Activated gamma-delta T cell treated with anti-CD3 and anti-CD28 coated beads, Interleukin-2, amount 50 U/mL, for 16 hours (primary cell): ENCODE measurements around the gene TBC1D22A.
"Not testable (repeated sequence)": the region's sequence is repeated elsewhere in the genome, so short reads cannot be mapped to it uniquely, and the experiment has no call there.

Source experiments
- DNase-seq: peaks from one replicate; pipeline ENCODE4 v3.0.0-alpha.2; 2020; ENCODE audit warnings: low read depth

Gene TBC1D22A

DNA sequence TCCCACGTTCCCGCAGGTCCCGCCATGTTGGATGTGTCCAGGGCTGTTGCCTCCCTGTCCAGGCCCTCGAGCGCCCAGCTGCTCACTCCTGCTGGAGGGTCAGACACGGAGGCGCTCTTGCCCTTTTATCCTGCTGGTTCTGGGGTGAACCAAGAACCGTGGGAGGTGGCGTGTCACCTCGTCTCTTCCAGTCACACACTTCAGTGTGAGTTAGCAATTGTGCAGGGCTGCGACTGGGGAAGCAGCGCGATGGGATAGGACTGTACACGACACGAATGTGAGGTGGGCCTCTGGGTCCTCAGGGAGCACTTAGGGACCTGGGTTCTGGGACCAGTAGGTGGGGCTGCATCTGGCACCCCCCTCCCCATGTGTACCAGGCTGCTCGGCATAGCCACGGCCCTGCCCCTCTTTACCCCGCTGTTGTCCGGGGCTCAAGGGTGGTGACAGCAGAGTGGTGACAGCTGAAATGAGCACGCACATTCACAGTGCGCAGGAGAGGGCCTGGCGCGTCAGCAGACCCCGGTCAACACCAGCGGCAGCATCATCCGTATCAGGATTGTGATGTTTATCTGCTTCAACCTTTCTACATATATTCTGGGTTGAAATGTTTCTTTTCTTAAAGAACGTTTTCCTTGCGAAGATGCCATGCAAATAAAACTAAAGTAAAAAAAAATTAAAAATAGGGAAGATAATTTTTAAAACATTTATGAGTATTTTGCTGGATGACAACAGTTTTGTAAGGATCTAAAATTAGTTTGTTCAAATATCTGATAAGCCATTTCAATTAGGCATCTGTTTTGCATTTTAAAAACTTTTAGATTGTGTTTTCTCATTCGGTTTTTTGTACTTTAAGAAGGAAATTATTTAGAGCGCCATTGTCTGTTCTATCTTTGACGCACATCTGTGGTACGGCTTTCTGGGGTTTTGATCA, 210.7 kb downstream of the TBC1D22A start:
- no peak for DNase-seq

DNA sequence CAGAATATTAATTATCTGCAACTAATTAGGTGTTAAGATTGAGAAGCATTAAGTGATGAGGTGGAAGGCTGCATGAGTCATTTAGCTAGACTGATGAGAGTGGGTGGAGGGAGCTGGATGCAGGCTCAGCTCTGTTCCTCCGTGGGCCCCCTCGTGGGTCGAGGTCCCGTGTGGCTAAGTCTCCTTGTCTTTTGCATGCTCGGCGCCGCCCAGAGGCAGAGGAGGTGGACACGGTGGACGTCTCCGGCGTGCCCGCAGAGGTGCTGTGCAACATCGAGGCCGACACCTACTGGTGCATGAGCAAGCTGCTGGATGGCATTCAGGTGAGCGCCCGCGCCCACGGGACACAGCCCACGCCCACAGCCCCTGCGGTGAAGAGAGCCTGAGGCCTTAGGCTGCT, 211.6 kb downstream of the TBC1D22A start:
- DNase-seq = no peak

DNA sequence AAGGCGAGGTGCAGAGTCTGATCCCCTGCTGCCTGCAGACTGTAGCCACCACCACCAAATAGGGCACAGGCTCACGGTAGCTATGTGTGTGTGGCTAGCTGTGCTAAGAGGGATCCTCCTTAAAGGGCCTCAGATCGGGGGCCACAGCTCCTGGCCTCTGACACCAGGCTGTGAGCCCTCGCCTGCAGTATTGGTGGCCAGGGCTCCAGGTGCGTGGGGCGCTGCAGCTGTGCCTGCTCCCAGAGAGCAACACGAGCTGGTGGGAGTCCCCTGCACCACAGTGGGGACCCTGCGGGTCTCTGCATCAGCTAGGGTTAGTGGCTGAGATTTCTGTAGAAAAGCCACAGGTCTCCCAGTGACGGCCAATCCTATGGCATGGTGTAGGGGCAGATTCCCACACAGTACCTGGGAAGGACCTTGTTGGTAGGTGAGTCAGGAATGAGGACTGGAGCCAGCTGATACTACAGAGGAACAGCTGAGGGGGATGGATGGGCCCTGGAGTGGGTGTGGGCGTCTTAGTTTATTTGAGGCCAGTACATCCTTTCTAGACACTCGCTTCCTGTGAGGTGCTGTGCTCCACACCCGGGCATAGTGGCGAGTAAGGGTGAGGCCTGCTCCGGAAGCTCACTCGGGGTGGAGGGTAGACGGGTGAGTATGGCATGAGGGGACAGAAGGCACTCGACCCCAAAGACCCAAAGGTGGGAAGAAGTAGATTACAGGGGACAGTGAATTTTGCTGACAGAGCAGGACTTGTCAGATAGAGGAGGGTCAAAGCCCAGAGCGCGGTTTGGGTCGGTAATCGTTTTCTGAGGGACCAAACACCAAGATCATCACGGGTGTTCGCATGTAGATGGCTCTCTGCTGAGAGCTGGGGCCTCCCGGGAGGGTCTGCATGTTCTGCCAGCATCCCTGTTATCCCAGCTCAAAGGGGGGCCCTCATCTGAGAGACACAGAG, 212.5 kb downstream of the TBC1D22A start:
- DNase-seq = no peak

DNA sequence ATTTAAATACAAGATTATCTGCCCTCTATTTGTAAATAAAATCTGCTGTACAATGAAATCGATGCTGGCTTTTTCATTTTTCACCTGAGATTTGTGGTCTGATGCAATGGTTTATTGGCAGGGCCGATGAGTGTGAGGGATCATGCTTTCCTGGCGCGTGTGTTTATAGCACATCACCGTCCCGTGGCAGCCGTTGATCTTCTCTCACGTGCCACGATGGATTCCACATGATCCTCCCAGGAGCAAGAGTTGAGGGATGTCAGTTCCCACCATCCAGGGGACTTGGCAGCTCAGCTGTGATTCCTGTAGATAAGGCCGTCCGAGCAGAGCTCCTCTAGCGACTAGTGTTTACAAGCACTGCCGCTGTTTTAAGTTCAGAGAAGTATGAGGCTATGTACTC, 213.7 kb downstream of the TBC1D22A start:
- no peak for DNase-seq

DNA sequence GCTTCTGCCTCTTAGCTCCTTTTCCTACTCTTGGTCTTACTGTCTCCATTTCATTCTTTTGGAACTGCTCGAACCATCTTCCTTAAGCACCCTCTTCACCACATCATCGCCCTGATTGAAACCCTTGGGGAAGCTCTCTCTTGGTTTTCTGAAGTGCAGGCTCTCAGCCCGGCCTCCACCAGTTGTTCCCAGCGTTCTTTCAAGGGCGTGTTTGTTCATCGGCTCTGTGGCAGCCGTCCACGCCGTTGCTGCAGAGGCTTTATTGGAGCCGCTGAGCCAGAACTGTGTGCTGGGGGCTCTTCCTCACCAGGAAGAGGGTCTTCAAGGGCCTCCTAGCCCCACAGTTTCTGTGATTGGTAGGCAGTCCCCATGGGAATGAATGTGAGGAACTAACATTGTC, 214.1 kb downstream of the TBC1D22A start:
- no peak for DNase-seq

DNA sequence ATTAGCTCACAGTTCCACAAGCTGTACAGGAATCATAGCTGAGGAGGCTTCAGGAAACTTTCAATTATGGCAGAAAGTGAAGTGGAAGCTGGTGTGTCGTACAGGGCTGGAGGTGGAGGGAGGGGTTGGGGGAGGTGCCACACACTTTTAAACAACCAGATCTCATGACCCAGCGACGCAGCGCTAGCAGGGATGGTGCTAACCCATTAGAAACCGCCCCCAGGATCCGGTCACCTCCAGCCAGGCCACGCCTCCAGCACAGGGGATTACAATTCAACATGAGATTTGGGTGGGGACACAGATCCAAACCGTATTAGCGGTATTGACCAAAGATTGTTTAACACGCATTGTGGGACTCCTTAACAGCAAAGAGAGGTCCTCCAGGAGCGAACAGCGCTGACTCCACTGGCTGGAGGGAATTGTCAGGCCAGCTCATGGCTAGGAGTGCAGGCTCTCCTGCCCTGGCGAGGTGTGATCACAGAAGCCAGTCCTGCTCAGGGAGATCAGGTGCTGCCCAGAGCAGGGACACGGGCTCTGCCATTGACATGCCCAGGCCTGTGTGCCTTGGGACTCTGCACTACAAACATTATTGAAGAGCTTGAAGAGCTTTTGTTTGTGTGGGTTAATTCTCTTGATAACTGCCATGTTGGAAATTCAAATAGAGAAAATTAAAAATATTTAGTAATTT, 215.3 kb downstream of the TBC1D22A start:
- DNase-seq = no peak

DNA sequence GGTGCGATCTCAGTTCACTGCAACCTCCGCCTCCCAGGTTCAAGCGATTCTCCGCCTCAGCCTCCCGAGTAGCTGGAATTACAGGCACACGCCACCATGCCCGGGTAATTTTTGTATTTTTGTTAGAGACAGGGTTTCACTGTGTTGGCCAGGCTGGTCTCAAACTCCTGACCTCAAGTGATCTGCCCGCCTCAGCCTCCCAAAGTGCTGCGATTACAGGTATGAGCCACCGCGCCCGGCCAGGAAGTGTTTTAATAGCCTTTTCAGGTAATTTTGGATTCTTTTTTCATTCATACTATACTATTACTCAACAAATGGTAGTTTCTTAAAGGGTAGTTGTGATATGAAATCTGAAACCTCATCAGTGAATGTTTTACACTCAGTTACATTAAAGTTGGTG, 216.2 kb downstream of the TBC1D22A start:
- not testable (repeated sequence) for DNase-seq

DNA sequence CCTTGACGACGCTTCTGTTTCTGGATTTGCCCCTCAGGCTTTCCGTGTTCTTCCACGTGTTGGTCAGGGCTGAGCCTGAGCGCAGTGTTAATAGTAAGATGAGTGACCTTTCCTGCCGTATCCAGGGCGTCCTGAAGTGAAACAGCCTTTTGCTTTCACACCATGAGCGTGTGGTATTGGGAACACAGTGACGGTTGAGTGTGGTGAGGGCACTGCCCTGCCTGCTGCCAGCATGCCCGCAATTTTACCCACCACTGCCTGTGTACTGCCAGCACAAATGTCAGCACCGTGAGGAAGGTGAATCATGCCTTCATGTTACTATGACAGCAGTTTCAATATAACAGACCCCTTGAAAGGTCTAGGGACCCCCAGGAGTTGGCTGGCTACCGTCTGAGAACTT, 217.1 kb downstream of the TBC1D22A start:
- no peak for DNase-seq

DNA sequence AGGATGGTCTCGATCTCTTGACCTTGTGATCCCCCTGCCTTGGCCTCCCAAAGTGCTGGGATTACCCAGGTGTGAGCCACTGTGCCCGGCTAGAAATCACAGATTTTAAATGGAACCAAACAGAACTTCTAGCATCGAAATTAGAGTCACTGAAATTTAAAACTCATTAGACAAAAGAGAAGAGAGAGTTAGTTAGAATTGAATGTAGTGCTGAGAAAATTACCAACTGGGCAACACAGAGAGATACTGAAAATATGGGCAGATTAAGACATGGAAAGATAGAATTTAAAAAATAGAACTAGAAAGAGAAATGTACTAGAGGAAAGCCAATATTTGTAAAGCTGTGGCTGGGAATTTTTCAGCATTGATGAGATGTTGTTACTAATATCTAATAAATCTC, 217.9 kb downstream of the TBC1D22A start:
- no peak for DNase-seq

DNA sequence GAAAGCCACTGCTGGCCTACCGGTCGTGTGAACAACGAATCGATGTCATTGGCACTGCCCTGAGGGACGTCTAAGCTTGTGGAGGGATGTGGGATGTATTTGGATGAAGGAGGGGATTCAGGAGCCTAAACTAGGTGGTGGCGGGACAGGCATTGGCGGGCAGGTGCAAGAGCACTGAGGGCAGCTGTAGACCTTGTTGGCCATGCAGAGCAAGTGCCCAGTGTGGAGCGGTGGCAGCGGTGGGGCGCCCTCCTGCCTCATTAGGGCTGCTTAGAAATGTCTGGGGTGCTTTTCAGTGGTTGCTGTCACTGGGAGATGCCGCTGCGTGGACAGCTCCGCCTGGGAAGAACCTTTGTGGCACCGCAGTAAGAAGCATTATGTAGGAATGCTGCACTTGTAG, 220.2 kb downstream of the TBC1D22A start:
- DNase-seq = no peak

DNA sequence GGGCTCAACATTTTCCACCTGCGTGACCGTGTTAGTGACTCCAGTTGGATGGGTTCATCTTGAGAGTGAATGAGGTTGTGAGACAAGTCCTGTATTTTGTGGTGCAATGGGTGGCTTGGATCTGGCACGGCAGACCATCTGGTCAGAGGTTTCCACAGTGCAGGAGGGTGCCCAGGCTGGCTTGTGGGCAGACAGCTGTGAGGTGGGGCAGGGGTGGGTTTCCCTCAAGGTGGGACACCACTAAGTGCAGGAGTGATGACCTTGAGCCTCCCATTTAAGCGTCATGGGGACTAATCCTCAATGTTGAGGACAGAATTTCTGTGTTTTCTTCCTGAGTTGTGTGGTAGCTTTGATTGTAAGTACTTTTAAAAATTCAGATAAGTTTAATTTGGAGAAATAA, 220.6 kb downstream of the TBC1D22A start:
- DNase-seq = no peak

DNA sequence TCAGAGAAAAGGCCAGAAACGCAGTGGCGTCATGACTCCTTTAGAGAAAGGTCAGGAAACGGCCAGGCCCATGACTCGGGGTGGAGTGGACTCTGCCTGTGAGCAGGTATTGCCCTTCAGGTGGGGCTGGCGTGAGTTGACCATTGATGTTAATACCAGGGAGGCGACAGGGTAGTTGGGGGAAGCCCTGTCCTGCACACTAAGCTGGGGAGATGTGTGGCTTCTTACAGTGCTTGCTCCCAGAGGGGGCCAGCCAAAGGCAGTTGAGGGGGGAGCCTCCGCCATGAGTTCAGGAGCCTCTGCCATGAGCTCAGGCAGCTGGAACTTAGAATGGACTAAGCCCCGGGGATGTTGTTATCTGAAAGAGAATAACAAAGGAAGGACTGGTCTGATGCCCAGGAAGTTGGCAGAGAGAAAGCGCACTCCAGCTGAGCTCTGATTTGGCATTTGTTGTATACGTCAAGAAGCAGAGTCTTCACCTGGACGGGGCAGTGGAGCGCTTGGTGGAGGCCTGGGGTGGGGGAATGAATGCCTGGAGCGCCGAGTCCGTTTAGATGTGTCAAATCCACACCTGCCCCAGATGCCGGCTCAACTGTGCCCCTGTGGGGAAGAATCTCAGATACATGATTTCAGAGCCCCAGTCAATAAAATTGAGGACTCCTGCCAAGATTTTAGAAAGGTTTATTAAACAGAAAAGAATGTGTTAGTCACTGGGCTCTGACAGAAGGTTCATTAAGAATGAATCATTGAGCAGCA, 222.5 kb downstream of the TBC1D22A start:
- DNase-seq = no peak

DNA sequence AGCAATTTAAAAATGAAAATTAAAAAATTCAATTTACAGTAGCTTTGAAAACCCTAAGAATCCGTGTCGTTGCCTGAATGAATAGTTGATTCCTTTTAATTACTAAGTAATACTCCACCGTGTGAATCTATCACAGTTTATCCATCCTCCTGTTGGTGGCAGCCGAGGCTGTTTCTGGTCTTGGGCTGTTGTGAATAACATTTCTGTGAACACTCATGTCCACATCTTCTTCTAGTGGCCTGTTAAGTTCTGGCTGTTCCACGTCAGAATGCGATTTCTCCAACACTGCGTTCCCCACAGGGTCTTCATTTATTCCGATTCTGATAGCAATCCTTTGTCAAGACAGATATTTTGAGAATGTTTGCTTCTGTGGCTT, 223.0 kb downstream of the TBC1D22A start:
- no peak for DNase-seq

DNA sequence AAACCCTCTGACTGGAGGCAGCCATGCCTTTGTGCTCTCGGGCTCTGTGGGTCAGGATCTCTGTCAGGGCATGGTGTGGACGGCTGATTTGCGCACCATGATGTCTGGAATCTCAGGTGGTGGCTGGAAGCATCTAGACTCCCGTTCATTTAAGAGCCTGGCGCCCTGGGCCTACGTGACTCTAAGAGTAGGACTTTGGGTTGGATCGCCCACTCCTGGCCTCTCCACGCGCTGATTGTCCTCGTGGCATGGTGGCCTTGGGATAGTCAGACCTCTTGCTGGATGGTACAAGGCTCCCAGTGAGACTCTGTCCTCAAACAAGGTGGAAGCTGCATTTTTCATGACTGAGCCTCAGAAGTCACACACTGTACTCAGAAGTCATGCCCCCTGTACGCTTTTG, 224.3 kb downstream of the TBC1D22A start:
- DNase-seq = no peak

DNA sequence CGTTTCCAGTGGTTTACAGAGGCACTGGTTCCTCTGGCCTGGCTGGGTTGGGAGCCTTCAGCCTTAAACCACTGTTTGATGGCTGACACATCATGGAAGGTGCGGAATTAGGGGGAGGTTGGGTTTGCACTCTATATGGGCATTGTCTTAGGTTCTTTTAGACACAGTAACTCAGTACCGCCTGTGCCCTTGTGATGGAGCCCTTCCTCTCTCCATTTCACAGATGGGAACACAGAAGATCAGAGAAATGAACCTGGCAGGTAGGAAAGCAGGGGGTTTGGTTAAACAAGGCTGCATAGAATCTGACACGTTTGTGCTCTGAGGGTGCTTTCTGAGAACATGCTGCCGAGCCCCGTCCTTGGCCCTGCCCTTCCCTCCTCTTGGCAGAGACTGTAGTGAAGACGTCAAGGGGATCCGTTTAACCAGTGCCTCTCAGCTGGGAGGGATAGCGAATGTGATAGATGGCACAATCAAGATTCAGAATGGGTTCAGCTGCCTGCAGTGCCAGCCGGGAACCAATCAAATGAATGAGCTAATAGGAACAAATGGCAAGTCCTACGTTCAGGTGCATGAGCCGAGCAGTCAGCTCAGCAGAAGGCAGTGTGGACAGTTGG, 228.6 kb downstream of the TBC1D22A start:
- DNase-seq = no peak

DNA sequence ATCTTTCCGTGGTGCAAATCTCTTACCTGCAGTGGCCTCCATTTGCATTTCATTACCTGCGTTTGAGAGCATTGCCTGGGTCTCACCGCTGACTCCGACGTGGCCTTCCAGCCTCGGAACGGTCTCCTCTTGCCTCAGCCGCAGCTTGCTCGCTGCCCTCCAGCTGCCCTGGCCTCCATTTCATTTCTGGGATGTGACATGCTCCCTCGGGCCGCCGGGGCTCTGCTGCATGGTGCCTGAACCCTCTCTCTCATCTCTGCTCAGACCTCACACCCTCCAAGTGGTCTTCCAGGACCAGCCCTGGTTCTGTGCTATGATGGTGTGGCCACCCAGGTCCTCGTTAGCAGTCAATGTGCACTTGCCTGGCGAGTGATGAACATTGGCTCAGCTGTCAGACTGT, 229.2 kb downstream of the TBC1D22A start:
- no peak for DNase-seq

DNA sequence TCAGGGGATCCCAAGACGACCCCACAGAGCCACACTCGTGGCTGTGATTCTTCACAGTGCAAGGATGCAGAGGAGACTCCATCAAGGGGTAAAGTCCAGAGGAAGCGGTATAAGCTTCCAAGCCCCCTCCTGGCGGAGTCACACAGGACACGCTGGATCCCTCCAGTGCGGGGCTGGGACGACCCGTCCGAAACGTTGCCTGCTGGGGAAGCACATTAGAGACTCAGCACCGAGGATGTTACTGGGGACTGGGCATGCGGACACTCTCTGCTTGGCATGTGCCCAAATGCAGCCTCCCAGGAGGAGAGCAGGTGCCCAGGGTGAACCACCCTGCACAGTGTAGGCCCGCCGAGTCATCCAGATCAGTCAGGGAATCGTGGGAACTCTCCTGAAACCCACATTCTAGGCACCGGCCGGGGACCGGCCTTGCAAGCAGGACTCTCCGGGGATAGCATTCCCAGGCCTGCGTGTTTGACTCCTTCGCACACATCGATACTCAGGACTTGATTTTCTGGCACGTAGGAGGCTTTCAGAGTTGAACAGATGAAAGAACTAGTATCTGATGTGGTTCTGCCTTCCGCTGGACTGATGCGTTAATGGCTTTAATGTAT, 229.8 kb downstream of the TBC1D22A start:
- no peak for DNase-seq

DNA sequence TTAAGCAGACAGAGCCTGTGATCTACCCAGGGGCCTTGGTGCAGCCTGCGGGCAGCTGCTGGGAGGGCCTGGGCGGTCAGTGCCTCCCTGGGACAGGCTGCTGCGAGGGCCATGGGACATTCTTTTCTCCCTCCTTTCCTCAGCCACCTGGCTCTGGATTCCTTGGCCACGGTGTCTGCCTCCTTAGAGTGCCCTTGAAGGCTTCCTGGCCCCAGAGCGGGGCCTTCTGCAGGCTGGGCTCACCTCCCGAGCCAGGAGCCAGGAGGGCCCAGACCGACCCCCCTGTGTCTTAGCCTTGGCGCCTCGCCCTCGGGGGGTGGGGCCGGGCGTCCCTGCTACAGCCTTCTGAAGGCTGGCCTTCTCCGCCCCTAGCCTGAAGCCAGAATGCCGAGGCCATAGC, 231.2 kb downstream of the TBC1D22A start:
- DNase-seq = no peak

DNA sequence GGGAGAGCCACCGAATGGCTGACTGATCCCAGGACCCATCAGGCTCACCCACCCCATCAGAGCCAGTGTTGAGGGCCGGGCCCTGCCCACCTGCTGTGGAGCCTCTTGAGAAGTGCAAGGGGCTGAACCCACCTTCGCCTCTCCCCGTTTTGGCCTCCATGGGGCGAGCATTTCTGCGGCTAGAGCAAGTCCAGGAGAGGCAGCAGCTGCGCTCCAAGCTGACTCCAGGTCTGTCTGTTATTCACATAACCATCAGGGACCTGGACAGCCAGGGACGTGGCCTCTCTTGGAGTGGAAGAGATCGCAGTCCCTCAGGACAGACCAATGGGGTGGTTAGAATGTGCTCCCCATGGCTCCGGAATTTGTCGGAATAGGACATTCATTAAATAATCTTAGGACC, 231.8 kb downstream of the TBC1D22A start:
- DNase-seq = no peak

DNA sequence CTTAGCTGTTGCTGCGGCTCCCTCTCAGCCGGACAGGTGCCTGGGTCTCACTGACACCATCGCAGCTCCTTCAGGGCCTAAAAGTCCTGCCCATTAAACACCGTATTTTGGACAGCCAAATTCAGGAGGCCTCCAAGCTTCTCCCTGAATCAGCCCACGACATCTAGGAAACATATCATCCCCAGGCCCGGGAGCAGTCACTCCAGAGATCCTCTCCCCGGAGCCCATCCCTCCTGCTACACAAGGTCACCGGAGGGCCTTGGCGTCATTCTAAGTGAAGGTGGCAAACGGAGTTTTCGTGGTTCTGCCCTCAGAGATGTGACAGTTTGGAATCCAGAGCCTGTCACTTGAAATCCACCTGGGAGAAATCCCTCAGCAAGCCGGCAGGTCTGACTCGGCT, 232.5 kb downstream of the TBC1D22A start:
- DNase-seq = no peak
